ES-I3 (cell line): ENCODE data around the gene MARK1.
"Not testable (repeated sequence)": the region's sequence is repeated elsewhere in the genome, so short reads cannot be mapped to it uniquely, and the experiment has no call there.

Source experiments
- H3K36me3 ChIP-seq: 2 replicates; pipeline ENCODE4 v1.6.1; 2013; ENCODE audit warnings: mild to moderate bottlenecking, low read length, control low read depth, moderate library complexity; ENCODE audit not compliant: insufficient read depth
- H3K4me1 ChIP-seq: 2 replicates; pipeline ENCODE4 v1.6.1; 2013; ENCODE audit warnings: mild to moderate bottlenecking, control low read depth, low read length; ENCODE audit not compliant: insufficient read depth
- H3K9ac ChIP-seq: 2 replicates; pipeline ENCODE4 v1.6.1; 2013; ENCODE audit warnings: low read depth, mild to moderate bottlenecking, low read length, moderate library complexity
- H3K9me3 ChIP-seq: 2 replicates; pipeline ENCODE4 v1.6.1; 2013; ENCODE audit warnings: mild to moderate bottlenecking, low read length, moderate library complexity; ENCODE audit not compliant: control insufficient read depth, insufficient read depth

Gene MARK1

DNA sequence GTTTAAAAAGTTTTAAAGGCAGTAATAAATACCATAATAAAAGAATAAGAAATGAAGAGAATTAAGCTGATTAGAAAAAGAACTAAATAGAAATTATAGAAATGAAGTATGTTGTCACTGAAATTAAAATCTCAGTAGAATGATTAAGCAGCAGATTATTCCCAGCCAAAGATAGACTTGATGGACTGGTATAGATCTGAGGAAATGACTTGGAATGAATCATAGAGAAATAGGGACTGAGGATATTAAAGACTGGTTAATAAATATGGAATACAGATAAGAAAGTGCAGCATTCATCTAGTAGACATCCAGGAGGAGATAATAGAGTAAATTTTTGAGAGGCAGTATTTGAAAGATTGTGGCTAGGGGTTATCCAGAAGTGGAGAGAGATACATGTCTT, 28.7 kb downstream of the MARK1 start:
- no peaks in the 10 kb centered on the region for H3K4me1 ChIP-seq
- no peaks in the 10 kb centered on the region for H3K36me3 ChIP-seq
- no peaks in the 10 kb centered on the region for H3K9me3 ChIP-seq
- H3K9ac ChIP-seq = no peak overlapping the region

DNA sequence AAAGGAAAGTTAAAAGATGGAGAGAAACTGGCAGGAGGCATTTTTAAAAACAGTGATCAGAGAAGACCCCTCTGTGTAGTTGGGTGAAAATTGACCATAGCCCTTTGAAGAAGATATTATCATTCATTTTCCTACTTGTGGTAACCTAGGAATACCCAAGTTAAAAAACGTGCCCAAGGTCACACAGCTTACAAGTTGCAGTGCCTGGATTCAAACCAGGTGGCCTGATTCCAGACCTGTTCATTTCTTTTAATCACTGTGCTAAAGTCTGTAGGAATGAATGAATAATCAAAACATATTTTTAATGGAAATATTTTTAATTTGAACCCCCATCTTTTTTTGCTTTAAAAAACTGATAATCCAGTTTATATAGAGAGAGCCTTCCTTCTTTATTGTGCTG, 35.6 kb downstream of the MARK1 start:
- Histone ChIP-seq H3K9me3 (no peaks in the 10 kb centered on the region), H3K4me1 (no peaks in the 10 kb centered on the region; the same call in 1 of the 2 replicates), H3K9ac (no peak overlapping the region), H3K36me3 (no peaks in the 10 kb centered on the region)

DNA sequence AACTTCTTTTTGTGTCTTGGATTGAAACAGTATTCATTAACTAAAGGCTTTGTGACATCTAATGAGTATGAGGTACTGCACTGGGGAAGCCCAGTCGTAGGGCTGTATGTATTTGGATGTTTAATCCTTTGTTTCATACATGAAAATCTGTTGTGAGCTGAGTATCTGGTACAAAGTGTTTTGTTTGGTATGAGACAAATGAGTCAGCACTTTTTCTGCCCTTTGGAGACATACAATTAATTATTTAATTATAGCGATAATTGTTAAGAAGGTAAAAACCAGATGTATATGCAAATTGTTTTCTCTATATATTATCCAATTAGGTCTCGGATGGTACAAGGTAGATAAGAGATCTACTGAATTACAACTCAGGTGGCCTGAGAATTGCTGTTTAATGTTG, 36.3 kb downstream of the MARK1 start:
- Histone ChIP-seq H3K9me3 (no peaks in the 10 kb centered on the region), H3K36me3 (no peaks in the 10 kb centered on the region), H3K4me1 (no peaks in the 10 kb centered on the region; the same call in 1 of the 2 replicates), H3K9ac (no peak overlapping the region)

DNA sequence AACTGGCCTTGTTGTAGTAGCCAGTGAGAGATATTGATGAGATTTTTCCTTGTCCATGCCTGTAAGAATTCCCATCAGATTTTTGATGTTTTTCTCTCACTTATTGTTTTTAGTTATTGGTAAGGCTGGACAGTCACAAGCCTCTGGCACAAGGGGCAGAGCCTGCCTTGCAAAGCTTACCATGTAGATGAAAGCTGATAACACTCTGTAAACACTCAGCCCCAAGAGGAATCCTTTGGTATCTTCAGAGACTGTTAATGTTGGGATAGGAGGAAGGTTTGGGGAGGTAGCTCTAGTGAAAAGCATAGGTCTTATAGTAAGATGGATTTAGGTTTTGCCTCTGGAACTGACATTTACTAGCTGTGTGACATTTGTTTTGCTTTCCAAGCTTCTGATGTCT, 37.7 kb downstream of the MARK1 start:
- Histone ChIP-seq H3K36me3 (no peaks in the 10 kb centered on the region), H3K9ac (no peak overlapping the region), H3K9me3 (no peaks in the 10 kb centered on the region), H3K4me1 (no peaks in the 10 kb centered on the region; the same call in 1 of the 2 replicates)

DNA sequence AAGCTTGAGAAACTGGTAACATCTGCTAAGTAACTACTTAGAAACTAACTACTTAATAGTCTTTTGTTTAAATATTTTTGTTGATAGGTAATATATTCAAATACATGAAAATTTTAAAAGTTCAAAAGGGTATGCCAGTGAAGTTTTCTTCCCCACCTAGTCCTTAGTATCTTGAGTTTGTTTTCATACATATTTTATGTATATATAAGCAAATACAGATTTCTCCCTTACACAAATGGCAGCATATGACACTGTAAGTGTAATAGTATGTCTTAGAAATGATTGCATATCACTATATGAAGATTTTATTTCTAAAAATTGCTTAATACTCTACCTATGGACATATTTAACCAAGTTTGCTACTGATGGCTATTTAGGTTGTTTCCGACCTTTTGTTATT, 38.9 kb downstream of the MARK1 start:
- no peak overlapping the region for H3K9ac ChIP-seq
- no peaks in the 10 kb centered on the region for H3K36me3 ChIP-seq
- no peaks in the 10 kb centered on the region for H3K9me3 ChIP-seq
- no peaks in the 10 kb centered on the region; the same call in 1 of the 2 replicates for H3K4me1 ChIP-seq

DNA sequence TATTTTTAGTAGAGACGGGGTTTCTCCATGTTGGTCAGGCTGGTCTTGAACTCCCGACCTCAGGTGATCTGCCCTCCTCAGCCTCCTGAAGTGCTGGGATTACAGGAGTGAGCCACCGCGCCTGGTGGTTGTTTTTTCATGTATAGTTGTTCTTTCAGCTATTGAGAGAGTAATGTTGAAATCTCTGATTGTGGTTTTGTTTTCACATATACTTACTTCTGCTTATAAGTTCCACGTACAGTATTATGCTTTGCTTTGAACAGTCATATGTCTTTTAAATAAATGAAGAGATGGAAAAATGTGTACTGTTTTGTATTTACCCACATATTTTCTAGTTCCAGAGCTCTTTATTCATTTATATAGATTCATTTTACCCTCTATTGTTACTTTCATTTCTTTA, 44.5 kb downstream of the MARK1 start:
- no peak overlapping the region for H3K9ac ChIP-seq
- peaks cover 6% of the 10 kb centered on the region; the same call in 1 of the 2 replicates for H3K9me3 ChIP-seq
- no peaks in the 10 kb centered on the region for H3K4me1 ChIP-seq
- no peaks in the 10 kb centered on the region for H3K36me3 ChIP-seq

DNA sequence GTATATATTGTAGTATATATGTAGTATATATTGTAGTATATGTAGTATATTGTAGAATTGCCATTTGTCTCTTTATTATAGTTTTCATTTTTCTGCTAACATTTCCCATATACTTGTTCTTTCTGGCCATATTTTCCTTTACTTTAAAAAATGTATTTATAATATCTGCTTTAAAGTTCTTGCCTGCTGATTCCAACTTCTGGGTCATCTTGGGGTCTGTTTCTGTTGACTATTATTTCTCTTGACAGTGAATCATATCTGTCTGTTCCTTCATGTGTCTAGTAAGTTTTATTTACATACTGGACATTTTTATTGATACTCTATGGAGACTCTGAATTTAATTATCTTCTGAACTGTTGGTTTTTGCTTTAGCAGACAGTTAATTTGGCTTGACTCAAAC, 45.9 kb downstream of the MARK1 start:
- Histone ChIP-seq H3K36me3 (no peaks in the 10 kb centered on the region; the same call in 1 of the 2 replicates), H3K9ac (no peak overlapping the region), H3K9me3 (peaks cover 6% of the 10 kb centered on the region; the same call in 1 of the 2 replicates), H3K4me1 (no peaks in the 10 kb centered on the region)

DNA sequence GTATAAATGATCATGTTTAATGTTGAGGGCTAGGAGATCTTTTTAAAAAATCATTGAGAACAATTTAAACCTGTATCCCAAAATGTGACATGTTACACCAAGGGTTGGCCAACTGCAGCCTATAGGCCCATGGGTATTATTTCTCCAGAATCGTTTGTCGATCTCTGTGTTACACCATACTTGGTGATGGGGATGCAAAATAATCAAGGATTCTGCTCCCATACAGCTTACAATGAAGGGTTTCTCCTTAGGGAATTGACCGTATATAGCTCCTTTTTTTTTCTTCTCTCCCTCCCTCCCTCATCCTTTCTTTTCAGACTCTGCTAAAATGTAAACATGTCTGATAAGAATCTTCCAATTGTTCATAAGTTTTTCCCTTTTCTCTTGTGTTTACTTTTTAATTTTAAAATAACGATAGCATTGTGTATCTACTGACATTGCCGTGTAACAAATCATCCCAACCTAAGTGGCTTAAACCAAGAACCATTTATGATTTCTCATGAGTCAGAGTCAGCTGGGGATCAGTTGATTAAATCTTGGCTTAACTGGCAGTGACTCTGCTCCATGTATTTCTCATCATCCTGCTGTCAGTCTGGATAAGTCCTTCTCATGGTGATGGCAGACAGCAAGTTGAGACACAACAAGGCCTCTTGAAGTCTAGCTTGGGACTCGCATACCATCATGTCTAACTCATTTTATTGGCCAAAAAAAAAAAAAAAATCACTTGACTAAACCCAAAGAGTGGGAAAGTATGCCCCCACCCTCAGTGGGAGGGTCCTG, 48.0 kb downstream of the MARK1 start:
- no peaks in the 10 kb centered on the region for H3K4me1 ChIP-seq
- H3K36me3 ChIP-seq = no peaks in the 10 kb centered on the region; the same call in 1 of the 2 replicates
- H3K9ac ChIP-seq = no peak overlapping the region
- peaks cover 6% of the 10 kb centered on the region; the same call in 1 of the 2 replicates for H3K9me3 ChIP-seq

DNA sequence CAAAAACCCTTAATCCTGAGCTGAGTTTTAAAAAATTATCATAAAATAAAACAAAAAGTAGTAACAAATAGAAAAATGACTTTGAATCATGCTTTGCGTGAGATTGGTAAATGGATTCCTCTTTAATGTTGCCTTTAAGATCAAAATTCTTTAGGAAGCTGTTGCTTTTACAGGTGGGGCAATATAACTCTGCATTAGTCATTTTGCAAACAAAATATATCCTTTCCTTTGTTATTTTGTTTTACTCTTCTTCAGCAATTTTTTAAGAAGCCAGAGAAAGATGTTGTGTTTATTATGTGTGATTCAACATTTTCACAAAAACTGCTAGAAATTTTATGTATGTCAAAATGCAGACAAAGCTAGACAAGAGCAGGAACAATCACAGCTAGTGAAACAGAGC, 50.0 kb downstream of the MARK1 start:
- H3K36me3 ChIP-seq = no peaks in the 10 kb centered on the region; the same call in 1 of the 2 replicates
- H3K4me1 ChIP-seq = no peaks in the 10 kb centered on the region
- no peak overlapping the region for H3K9ac ChIP-seq
- peaks cover 6% of the 10 kb centered on the region; the same call in 1 of the 2 replicates for H3K9me3 ChIP-seq

DNA sequence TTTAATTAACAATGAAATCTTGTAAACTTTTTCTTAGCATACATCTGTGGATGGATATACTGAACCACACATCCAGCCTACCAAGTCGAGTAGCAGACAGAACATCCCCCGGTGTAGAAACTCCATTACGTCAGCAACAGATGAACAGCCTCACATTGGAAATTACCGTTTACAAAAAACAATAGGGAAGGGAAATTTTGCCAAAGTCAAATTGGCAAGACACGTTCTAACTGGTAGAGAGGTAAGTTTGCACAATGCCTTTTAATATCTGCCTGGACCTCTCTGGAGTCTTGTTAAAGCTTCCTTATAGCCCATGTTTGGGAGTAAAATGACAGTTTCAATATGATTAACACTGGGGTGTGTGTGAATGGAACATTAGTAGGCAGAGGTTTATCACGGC, 51.4 kb downstream of the MARK1 start:
- no peaks in the 10 kb centered on the region; the same call in 1 of the 2 replicates for H3K36me3 ChIP-seq
- H3K4me1 ChIP-seq = no peaks in the 10 kb centered on the region
- no peak overlapping the region for H3K9ac ChIP-seq
- H3K9me3 ChIP-seq = peaks cover 5% of the 10 kb centered on the region; the same call in 1 of the 2 replicates

DNA sequence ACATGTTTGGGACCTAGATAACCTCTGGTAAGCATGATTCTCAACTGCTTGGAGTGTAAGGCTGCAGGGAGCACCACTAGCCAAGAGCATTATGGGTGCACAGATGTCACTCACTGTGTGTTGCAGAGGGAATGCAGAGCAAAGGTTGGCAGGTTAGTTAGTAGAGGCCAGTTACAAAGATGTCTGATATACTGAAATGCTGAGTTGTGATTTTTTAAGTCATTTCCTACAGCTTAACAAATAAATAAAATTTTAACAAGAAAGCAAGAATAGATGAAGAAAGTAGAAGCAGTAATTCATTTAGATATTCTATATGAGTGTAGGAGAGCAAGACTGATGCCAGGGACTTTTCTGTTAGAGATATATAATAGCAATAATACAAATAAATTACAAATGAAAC, 64.8 kb downstream of the MARK1 start:
- no peak overlapping the region for H3K9ac ChIP-seq
- no peaks in the 10 kb centered on the region for H3K9me3 ChIP-seq
- H3K36me3 ChIP-seq = no peaks in the 10 kb centered on the region; the same call in 1 of the 2 replicates
- H3K4me1 ChIP-seq = no peaks in the 10 kb centered on the region

DNA sequence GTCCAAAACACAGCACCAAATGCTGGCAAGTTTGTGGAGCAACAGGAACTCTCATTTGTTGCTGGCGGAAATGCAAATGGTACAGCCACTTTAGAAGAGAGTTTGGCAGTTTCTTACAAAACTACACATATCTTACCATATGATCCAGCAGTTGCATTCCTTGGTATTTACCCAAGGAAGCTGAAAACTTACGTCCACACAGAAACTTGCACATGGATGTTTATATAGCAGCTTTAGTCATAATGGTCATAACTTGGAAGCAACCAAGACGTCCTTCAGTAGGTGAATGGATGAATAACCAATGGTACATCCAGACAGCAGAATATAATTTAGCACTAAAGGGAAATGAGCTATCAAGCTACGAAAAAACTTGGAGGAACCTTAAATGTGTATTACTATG, 66.4 kb downstream of the MARK1 start:
- Histone ChIP-seq H3K9ac (no peak overlapping the region), H3K9me3 (no peaks in the 10 kb centered on the region), H3K4me1 (no peaks in the 10 kb centered on the region), H3K36me3 (no peaks in the 10 kb centered on the region; the same call in 1 of the 2 replicates)

DNA sequence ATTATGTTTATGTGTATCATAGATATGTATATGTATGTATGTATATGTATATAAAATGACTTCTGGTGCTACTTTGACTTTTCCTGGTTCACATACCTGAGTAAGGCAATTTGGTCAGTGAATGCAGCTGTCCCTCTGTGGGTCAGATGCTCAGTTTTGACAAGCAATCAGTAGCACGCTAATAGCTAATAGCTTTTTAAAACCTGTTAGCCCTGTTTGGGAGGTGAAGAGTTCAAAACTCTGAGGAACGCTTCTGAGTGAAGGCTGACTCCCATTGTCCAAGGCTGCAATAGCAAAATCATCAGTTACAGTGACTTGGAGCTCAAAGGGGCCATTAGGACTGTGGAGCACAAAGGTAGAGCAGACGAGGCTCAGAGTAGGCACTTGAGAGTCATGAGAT, 67.2 kb downstream of the MARK1 start:
- no peaks in the 10 kb centered on the region; the same call in 1 of the 2 replicates for H3K36me3 ChIP-seq
- no peaks in the 10 kb centered on the region for H3K4me1 ChIP-seq
- no peak overlapping the region for H3K9ac ChIP-seq
- no peaks in the 10 kb centered on the region for H3K9me3 ChIP-seq

DNA sequence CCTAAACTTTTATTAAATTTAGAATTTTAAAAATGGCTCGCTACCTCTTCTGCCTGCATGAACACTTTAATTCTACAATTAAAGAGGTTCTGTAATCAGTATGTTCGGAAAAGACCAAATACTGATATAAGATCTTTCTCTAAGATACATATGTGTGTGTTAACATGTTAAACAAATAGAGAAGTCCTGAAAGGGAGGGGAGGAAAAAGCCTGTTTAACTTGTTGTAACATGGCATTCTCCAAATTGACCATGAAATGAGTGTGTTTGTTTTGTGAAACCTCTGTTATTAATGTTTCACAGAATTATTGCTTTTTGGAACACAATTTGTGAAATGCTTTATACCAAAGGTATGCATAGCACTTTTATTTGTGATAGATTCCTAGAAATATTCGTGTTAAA, 77.0 kb downstream of the MARK1 start:
- Histone ChIP-seq H3K9me3 (no peaks in the 10 kb centered on the region), H3K4me1 (no peaks in the 10 kb centered on the region), H3K36me3 (no peaks in the 10 kb centered on the region), H3K9ac (no peak overlapping the region)

DNA sequence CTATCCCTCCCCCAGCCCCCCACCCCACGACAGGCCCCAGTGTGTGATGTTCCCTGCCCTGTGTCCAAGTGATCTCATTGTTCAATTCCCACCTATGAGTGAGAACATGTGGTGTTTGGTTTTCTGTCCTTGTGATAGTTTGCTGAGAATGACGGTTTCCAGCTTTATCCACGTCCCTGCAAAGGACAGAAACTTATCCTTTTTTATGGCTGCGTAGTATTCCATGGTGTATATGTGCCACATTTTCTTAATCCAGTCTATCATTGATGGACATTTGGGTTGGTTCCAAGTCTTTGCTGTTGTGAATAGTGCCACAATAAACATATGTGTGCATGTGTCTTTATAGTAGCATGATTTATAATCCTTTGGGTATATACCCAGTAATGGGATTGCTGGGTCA, 77.7 kb downstream of the MARK1 start:
- not testable (repeated sequence) for H3K36me3 ChIP-seq, H3K4me1 ChIP-seq, H3K9me3 ChIP-seq, H3K9ac ChIP-seq
